CD4-positive, CD25-positive, alpha-beta regulatory T cell (primary cell): ENCODE measurements around the gene FCSK. TPM values are rescaled to one million over a fixed set of nuclear protein-coding genes. Genes with fewer than 3 reads are reported as not detected.
A peak's percentile ranks its signal among the peaks of the same experiment; 100 is the strongest.
"Not testable (repeated sequence)": the region's sequence is repeated elsewhere in the genome, so short reads cannot be mapped to it uniquely, and the experiment has no call there.

Experiments used
- ATAC-seq, 2 donors: fragments of 150-1000 bp; cut with Tn5 transposase; one replicate each; pipeline ENCODE4 v1.10.0; 2021; ENCODE audit warnings: low read depth in 2 of 2, moderate number of reproducible peaks in 2 of 2, moderate library complexity in 1 of 2
- DNase-seq, 3 donors: peaks; one replicate each; pipeline versions ENCODE4 v3.0.0 to v3.0.0-alpha.2; 2012 to 2022; ENCODE audit warnings: mixed read lengths in 1 of 3
- H3K27ac ChIP-seq: one replicate; pipeline ENCODE4 v1.7.0; 2013; ENCODE audit warnings: mild to moderate bottlenecking, low read length; ENCODE audit not compliant: insufficient read depth, poor library complexity, severe bottlenecking
- H3K27me3 ChIP-seq: one replicate; pipeline ENCODE4 v1.7.0; 2013; ENCODE audit warnings: low read length; ENCODE audit not compliant: control insufficient read depth, insufficient read depth
- H3K36me3 ChIP-seq: one replicate; pipeline ENCODE4 v1.7.0; 2013; ENCODE audit warnings: mild to moderate bottlenecking, low read length, moderate library complexity; ENCODE audit not compliant: control insufficient read depth, insufficient read depth
- H3K4me1 ChIP-seq: 2 replicates; pipeline ENCODE4 v1.7.0; 2013; ENCODE audit warnings: mild to moderate bottlenecking, low read length; ENCODE audit not compliant: insufficient read depth, control insufficient read depth, poor library complexity, severe bottlenecking
- H3K4me3 ChIP-seq: one replicate; pipeline ENCODE4 v1.7.0; 2013; ENCODE audit warnings: low read depth, mild to moderate bottlenecking, low read length, moderate library complexity
- H3K9me3 ChIP-seq, 2 experiments: 1 replicate in 1 of 2; 2 replicates in 1 of 2; pipeline ENCODE4 v1.7.0; 2013; ENCODE audit warnings: low read length in 2 of 2, mild to moderate bottlenecking in 1 of 2, moderate library complexity in 1 of 2; ENCODE audit not compliant: control insufficient read depth in 2 of 2
- H3K27ac Mint-ChIP-seq, 3 donors: one replicate each; pipeline ENCODE4 v1.8.0; 2020 to 2022; ENCODE audit warnings: mild to moderate bottlenecking in 3 of 3, mixed read lengths in 3 of 3, moderate library complexity in 2 of 3
- H3K27me3 Mint-ChIP-seq: one replicate; pipeline ENCODE4 v1.8.0; 2022; ENCODE audit warnings: mild to moderate bottlenecking, mixed read lengths
- H3K36me3 Mint-ChIP-seq: one replicate; pipeline ENCODE4 v1.8.0; 2020; ENCODE audit warnings: mixed read lengths
- H3K4me1 Mint-ChIP-seq, 4 donors: one replicate each; pipeline ENCODE4 v1.8.0; 2020 to 2022; ENCODE audit warnings: mixed read lengths in 4 of 4, mild to moderate bottlenecking in 1 of 4
- H3K4me3 Mint-ChIP-seq, 4 donors: one replicate each; pipeline ENCODE4 v1.8.0; 2020 to 2022; ENCODE audit warnings: mild to moderate bottlenecking in 4 of 4, mixed read lengths in 4 of 4, moderate library complexity in 3 of 4
- H3K9me3 Mint-ChIP-seq, 7 donors: one replicate each; pipeline ENCODE4 v1.8.0; 2020 to 2022; ENCODE audit warnings: mixed read lengths in 7 of 7, mild to moderate bottlenecking in 3 of 7, moderate library complexity in 2 of 7
- polyA plus RNA-seq, 4 donors: library from polyadenylated mRNA; unstranded; fragments of 300-500 nt; fragmentation: Illumina TruSeq; gene quantifications; one replicate each; pipeline ENCODE4 v1.2.3, GENCODE V29; 2021
- total RNA-seq: library from RNA; stranded (reverse); gene quantifications from one replicate; pipeline ENCODE4 v1.2.3, GENCODE V29; 2022

Gene FCSK
- total and polyA plus RNA-seq, 5 donors from 2014 or later = 5.7 to 28.5 (median 9.2) TPM

DNA sequence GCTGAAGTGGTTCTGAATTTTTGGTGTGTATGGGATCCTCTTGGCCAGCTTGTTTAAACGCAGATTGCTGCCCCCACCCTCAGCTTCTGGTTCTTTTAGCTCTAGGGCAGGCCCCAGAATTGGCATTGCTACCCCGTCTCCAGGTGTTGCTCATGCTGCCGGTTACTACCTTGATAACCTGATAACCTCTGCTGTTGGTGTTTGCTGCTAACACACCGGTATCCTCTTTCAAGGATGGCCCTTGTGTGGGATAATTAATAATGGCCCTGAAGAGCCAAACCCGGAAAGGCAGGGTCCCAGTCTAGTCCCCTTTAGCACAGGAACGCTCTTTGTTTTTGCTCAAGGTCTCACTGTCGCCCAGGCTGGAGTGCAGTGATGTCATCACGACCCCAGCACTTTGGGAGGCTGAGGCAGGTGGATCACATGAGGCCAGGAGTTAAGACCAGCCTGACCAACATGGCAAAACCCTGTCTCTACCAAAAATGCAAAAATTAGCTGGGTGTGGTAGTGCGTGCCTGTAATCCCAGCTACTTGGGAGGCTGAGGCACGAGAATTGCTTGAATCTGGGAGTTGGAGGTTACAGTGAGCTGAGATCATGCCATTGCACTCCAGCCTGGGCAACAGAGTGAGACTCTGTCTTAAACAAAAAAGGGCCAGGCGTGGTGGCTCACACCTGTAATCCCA, 14.2 kb upstream of the FCSK start:
- H3K4me3 Mint-ChIP-seq = peak overlapping the region; percentile 92 to 99 (median 97)
- H3K36me3 ChIP-seq = no peaks in the 10 kb centered on the region
- peaks cover 0 to 2% (median 0%) of the 10 kb centered on the region in 7 donors for H3K9me3 Mint-ChIP-seq
- peak overlapping the region in 2 of 3 donors; percentile 54 to 96 for H3K27ac Mint-ChIP-seq
- H3K27me3 Mint-ChIP-seq = peaks cover 4% of the 10 kb centered on the region
- peaks cover 3% of the 10 kb centered on the region for H3K36me3 Mint-ChIP-seq
- DNase-seq (no peak), ATAC-seq (no peak)
- no peak overlapping the region for H3K27ac ChIP-seq
- H3K4me3 ChIP-seq = peak overlapping the region; percentile 67
- no peaks in the 10 kb centered on the region for H3K27me3 ChIP-seq
- H3K4me1 ChIP-seq = peaks cover 29% of the 10 kb centered on the region
- H3K4me1 Mint-ChIP-seq = peaks cover 4 to 37% (median 21%) of the 10 kb centered on the region in 4 donors
- H3K9me3 ChIP-seq = no peaks in the 10 kb centered on the region

DNA sequence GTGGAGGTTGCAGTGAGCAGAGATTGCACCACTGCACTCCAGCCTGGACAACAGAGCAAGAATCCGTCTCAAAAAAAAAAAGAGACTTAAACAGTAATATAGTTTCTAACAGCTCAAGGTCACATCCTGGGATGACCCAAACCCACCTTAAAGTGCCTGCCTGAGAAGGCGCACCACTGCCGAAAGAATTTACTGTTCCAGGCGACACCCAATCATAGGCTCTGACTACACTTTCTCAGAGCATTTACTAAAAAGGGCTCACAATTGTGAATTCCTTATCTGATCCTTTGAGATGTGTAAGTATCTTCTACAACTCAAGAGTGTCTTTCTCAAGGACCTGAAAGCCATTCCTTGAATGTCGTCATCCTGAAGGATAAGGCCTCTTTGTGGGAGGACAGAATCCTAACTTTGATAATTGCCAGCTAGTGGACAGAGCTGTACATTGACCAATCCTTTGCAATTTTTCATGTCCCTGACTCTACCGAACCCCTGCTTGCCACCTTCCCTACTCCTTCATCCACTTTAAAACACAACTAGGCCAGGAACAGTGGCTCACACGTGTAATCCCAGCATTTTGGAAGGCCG, 12.9 kb upstream of the FCSK start:
- Histone ChIP-seq H3K27ac (no peak overlapping the region), H3K4me3 (no peak overlapping the region), H3K9me3 (no peaks in the 10 kb centered on the region), H3K4me1 (peaks cover 26% of the 10 kb centered on the region), H3K27me3 (no peaks in the 10 kb centered on the region), H3K36me3 (no peaks in the 10 kb centered on the region)
- ATAC-seq (no peak), DNase-seq (no peak)
- peaks cover 1 to 28% (median 17%) of the 10 kb centered on the region in 4 donors for H3K4me1 Mint-ChIP-seq
- peak overlapping the region in 2 of 3 donors; percentile 31 to 56 for H3K27ac Mint-ChIP-seq
- H3K36me3 Mint-ChIP-seq = peaks cover under 1% of the 10 kb centered on the region
- peak overlapping the region; percentile 53 to 81 (median 74) for H3K4me3 Mint-ChIP-seq
- H3K9me3 Mint-ChIP-seq = peaks cover 0 to 2% (median 0%) of the 10 kb centered on the region in 7 donors
- peaks cover 4% of the 10 kb centered on the region for H3K27me3 Mint-ChIP-seq

DNA sequence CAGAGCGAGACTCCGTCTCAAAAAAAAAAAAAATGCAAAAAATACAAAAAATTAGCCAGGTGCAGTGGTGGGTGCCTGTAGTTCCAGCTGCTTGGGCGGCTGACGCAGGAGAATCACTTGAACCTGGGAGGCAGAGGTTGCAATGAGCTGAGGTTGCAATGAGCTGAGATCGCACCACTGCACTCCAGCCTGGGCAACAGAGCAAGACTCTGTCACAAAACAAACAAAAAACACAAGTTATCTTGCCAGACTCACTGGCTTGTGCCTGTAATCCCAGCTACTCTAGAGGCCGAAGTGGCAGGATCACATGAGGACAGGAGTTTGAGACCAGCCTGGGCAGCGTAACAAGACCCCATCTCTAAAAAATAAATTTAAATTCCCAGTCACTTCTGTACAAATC, 12.1 kb upstream of the FCSK start:
- no peaks in the 10 kb centered on the region for H3K27me3 ChIP-seq
- no peak overlapping the region for H3K4me3 ChIP-seq
- H3K9me3 ChIP-seq = no peaks in the 10 kb centered on the region
- DNase-seq (no peak), ATAC-seq (no peak)
- no peak overlapping the region for H3K27ac ChIP-seq
- H3K4me1 ChIP-seq = peaks cover 18% of the 10 kb centered on the region
- Mint-ChIP-seq H3K27me3 (peaks cover 4% of the 10 kb centered on the region), H3K9me3 (peaks cover 0 to 2% (median 0%) of the 10 kb centered on the region in 7 donors), H3K36me3 (no peaks in the 10 kb centered on the region), H3K27ac (no peak overlapping the region), H3K4me3 (no peak overlapping the region), H3K4me1 (peaks cover 0 to 20% (median 11%) of the 10 kb centered on the region in 4 donors)
- no peaks in the 10 kb centered on the region for H3K36me3 ChIP-seq

DNA sequence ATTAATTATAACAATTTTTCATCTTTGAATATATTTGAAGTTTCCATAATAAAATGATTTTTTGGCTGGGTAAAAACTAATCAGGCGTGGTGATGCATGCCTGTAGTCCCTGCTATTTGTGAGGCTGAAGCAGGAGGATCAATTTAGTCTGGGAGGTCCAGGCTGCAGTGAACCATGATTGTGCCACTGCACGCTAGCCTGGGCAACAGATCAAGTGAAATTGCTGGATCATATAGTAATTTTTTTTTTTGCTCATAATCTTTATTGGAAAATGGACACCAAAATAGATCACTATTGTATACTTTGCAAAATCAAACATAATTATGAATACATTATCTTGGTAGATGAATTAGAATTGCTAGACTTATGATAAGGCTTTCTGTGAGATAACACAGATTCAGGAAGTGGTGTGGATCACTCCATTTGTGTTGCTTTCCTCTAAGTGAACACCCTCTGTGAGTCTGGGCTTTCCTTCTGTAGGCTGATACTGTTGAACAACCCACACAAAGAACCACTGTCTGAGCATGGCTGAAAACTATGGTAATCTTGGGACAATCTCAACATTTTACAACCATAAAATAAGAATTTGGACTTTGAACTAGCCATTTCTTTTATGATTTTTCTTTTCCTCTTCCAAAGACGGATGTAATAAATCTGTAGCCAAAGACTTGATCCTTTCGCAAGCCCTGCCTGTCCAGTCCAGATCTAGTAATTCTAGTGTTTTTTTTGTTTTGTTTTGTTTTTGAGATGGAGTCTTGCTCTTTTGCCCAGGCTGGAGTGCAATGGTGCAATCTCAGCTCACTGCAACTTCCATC, 9.9 kb upstream of the FCSK start:
- no peaks in the 10 kb centered on the region for H3K9me3 Mint-ChIP-seq
- H3K4me3 Mint-ChIP-seq = peak overlapping the region in 1 of 4 donors; percentile 2

DNA sequence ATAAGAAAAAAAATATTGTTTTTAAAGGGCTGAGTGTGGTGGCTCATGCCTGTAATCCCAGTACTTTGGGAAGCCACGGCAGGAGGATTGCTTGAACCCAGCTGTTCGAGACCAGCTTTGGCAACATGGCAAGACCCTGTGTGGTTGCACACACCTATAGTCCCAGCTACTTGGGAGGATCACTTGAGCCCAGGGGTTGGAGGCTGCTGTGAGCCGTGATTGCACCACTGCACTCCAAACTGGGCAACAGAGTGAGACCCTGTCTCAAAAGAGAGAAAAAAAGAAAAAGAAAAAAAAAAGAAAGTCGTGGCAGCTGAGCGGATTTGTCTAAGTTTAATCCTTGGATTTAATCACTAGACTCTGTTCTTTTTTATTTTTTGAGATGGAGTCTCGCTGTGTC, 6.3 kb upstream of the FCSK start:
- Mint-ChIP-seq H3K4me3 (no peak overlapping the region), H3K27me3 (peaks cover 4% of the 10 kb centered on the region), H3K4me1 (peaks cover 5 to 14% (median 10%) of the 10 kb centered on the region in 4 donors), H3K9me3 (no peaks in the 10 kb centered on the region), H3K27ac (no peak overlapping the region), H3K36me3 (no peaks in the 10 kb centered on the region)
- ATAC-seq (no peak), DNase-seq (no peak)
- H3K27ac ChIP-seq = no peak overlapping the region
- no peaks in the 10 kb centered on the region for H3K9me3 ChIP-seq
- H3K27me3 ChIP-seq = no peaks in the 10 kb centered on the region
- no peaks in the 10 kb centered on the region for H3K36me3 ChIP-seq
- no peak overlapping the region for H3K4me3 ChIP-seq
- H3K4me1 ChIP-seq = no peaks in the 10 kb centered on the region

More for the DNA sequence above, 9.9 kb upstream of the FCSK start:
- peaks cover 0 to 8% (median under 1%) of the 10 kb centered on the region in 4 donors for H3K4me1 Mint-ChIP-seq
- Histone ChIP-seq H3K4me1 (peaks cover 5% of the 10 kb centered on the region), H3K9me3 (no peaks in the 10 kb centered on the region), H3K36me3 (no peaks in the 10 kb centered on the region), H3K4me3 (no peak overlapping the region), H3K27ac (no peak overlapping the region), H3K27me3 (no peaks in the 10 kb centered on the region)
- DNase-seq (no peak), ATAC-seq (no peak)
- H3K27ac Mint-ChIP-seq = no peak overlapping the region
- H3K27me3 Mint-ChIP-seq = peaks cover 4% of the 10 kb centered on the region
- no peaks in the 10 kb centered on the region for H3K36me3 Mint-ChIP-seq

DNA sequence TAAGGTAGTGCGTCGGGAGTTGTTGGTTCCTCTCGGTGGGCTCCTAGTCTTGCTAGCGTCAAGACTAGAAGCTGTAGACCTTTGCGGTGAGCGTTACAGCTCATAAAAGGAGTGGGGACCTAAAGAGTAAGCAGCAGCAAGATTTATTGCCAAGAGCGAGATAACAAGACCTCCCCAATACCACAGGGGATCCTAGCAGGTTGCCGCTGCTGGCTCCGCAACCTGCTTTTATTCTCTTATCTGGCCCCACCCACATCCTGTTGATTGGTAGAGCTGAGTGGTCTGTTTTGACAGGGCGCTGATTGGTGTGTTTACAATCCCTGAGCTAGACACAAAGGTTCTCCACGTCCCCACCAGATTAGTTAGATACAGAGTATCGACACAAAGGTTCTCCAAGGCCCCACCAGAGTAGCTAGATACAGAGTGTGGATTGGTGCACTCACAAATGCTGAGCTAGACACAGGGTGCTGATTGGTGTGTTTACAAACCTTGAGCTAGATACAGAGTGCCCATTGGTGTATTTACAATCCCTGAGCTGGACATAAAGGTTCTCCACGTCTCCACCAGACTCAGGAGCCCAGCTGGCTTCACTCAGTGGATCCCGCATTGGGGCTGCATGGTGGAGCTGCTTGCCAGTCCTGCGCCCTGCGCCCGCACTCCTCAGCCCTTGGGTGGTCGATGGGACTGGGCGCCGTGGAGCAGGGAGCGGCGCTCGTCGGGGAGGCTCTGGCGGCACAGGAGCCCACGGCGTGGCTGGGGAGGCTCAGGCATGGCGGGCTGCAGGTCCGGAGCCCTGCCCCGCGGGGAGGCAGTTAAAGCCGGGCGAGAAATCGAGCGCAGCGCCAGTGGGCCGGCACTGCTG, 4.0 kb upstream of the FCSK start:
- peaks cover 13% of the 10 kb centered on the region for H3K4me1 ChIP-seq
- H3K9me3 Mint-ChIP-seq, H3K27ac Mint-ChIP-seq, ATAC-seq, H3K36me3 ChIP-seq, H3K9me3 ChIP-seq, H3K27me3 Mint-ChIP-seq, H3K36me3 Mint-ChIP-seq, H3K27ac ChIP-seq, H3K4me3 ChIP-seq, H3K27me3 ChIP-seq, DNase-seq: not testable (repeated sequence)
- H3K4me1 Mint-ChIP-seq = peaks cover 10 to 27% (median 17%) of the 10 kb centered on the region in 4 donors
- peak overlapping the region in 1 of 4 donors; percentile 56 for H3K4me3 Mint-ChIP-seq

DNA sequence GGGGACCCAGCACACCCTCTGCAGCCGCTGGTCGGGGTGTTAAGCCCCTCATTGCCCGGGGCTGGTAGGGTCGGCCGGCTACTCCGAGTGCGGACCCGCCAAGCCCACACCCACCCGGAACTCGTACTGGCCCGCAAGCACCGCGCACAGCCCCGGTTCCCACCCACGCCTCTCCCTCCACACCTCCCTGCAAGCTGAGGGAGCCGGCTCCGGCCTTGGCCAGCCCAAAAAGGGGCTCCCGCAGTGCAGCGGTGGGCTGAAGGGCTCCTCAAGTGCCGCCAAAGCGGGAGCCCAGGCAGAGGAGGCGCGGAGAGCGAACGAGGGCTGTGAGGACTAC, 3.4 kb upstream of the FCSK start:
- H3K9me3 ChIP-seq, H3K27ac Mint-ChIP-seq, H3K36me3 Mint-ChIP-seq, H3K4me3 Mint-ChIP-seq, DNase-seq, H3K36me3 ChIP-seq, H3K4me3 ChIP-seq, H3K27ac ChIP-seq, H3K27me3 Mint-ChIP-seq, H3K27me3 ChIP-seq, H3K9me3 Mint-ChIP-seq, ATAC-seq: not testable (repeated sequence)
- H3K4me1 ChIP-seq = peaks cover 17% of the 10 kb centered on the region
- H3K4me1 Mint-ChIP-seq = peaks cover 10 to 33% (median 19%) of the 10 kb centered on the region in 4 donors
